IMR-90 (cell line): ENCODE measurements around the gene CFAP52. TPM values are rescaled to one million over a fixed set of nuclear protein-coding genes. Genes with fewer than 3 reads are reported as not detected.

Experiments used
- ATAC-seq: fragments of 200-7000 bp; cut with Tn5 transposase; 2 replicates; pipeline ENCODE4 v1.9.1; 2020; ENCODE audit warnings: low read depth, mild to moderate bottlenecking, moderate library complexity
- BruUV-seq: library from RNA; stranded (reverse); fragments of 400-500 nt; replicated peaks from 2 replicates; lab custom pipeline; 2021; lab: Mats Ljungman, UMichigan
- CTCF ChIA-PET: fragments of 300-600 bp; formaldehyde crosslinking; extraction: SDS; loops from one replicate; lab custom pipeline; 2021; ENCODE audit warnings: antibody characterized with exemption; lab: Yijun Ruan, JAX
- POLR2A ChIA-PET: fragments of 300-600 bp; sonication (Branson Sonifier 250); formaldehyde crosslinking; loops from one replicate; lab custom pipeline; 2022; ENCODE audit warnings: antibody characterized with exemption; ENCODE audit not compliant: unreplicated experiment; lab: Charles Lee
- DNase-seq: peaks from one replicate; pipeline ENCODE4 v3.0.0; 2013
- H2AFZ ChIP-seq: replicated peaks from 2 replicates; pipeline ENCODE3; 2013; ENCODE audit warnings: low read length, mild to moderate bottlenecking; ENCODE audit not compliant: poor library complexity
- H2AK5ac ChIP-seq: 2 replicates; pipeline ENCODE4 v1.6.1; 2013; ENCODE audit warnings: low read depth, low read length, inconsistent platforms
- H2AK9ac ChIP-seq: replicated peaks from 2 replicates; pipeline ENCODE3; 2013; ENCODE audit warnings: mild to moderate bottlenecking, low read depth, low read length, moderate library complexity; ENCODE audit not compliant: poor library complexity
- H2BK120ac ChIP-seq: 2 replicates; pipeline ENCODE4 v1.6.1; 2013; ENCODE audit warnings: low read depth, low read length, inconsistent platforms
- H2BK15ac ChIP-seq: 3 replicates; pipeline ENCODE4 v1.6.1; 2013; ENCODE audit warnings: low read depth, low read length, inconsistent platforms
- H2BK20ac ChIP-seq: 2 replicates; pipeline ENCODE4 v1.6.1; 2013; ENCODE audit warnings: low read depth, mild to moderate bottlenecking, inconsistent platforms, low read length, moderate library complexity
- H2BK5ac ChIP-seq: 2 replicates; pipeline ENCODE4 v1.6.1; 2013; ENCODE audit warnings: mild to moderate bottlenecking, low read depth, low read length, inconsistent platforms; ENCODE audit not compliant: poor library complexity, severe bottlenecking
- H3K14ac ChIP-seq: replicated peaks from 2 replicates; pipeline ENCODE4 v1.6.1; 2013; ENCODE audit warnings: low read depth, low read length, inconsistent platforms
- H3K18ac ChIP-seq: 2 replicates; pipeline ENCODE4 v1.6.1; 2013; ENCODE audit warnings: low read depth, low read length, control low read depth
- H3K23ac ChIP-seq: 2 replicates; pipeline ENCODE4 v1.6.1; 2013; ENCODE audit warnings: low read depth, low read length, inconsistent platforms
- H3K27ac ChIP-seq: 2 replicates; pipeline ENCODE4 v1.5.1; 2013; ENCODE audit warnings: mild to moderate bottlenecking, control low read depth, low read length; ENCODE audit not compliant: insufficient read depth
- H3K27me3 ChIP-seq: 2 replicates; pipeline ENCODE4 v1.6.1; 2013; ENCODE audit warnings: low read length; ENCODE audit not compliant: control insufficient read depth, insufficient read depth
- H3K36me3 ChIP-seq: 2 replicates; pipeline ENCODE4 v1.6.1; 2013; ENCODE audit warnings: low read length, mixed read lengths; ENCODE audit not compliant: control insufficient read depth, insufficient read depth
- H3K4ac ChIP-seq: 2 replicates; pipeline ENCODE4 v1.6.1; 2013; ENCODE audit warnings: low read depth, low read length, inconsistent platforms
- H3K4me1 ChIP-seq: 2 replicates; pipeline ENCODE4 v1.6.1; 2013; ENCODE audit warnings: low read length, mixed read lengths; ENCODE audit not compliant: control insufficient read depth, insufficient read depth
- H3K4me2 ChIP-seq: 2 replicates; pipeline ENCODE4 v1.6.1; 2013; ENCODE audit warnings: low read depth, mild to moderate bottlenecking, control low read depth, low read length, moderate library complexity
- H3K4me3 ChIP-seq: 2 replicates; pipeline ENCODE4 v1.5.1; 2013; ENCODE audit warnings: low read depth, mild to moderate bottlenecking, control low read depth, low read length, moderate library complexity; ENCODE audit not compliant: insufficient read depth
- H3K56ac ChIP-seq: 2 replicates; pipeline ENCODE4 v1.6.1; 2013; ENCODE audit warnings: low read length, inconsistent platforms; ENCODE audit not compliant: insufficient read depth; ENCODE audit errors: extremely low read depth
- H3K79me1 ChIP-seq, 2 experiments: 2 replicates each; pipeline ENCODE4 v1.6.1; 2013; ENCODE audit warnings: low read length in 2 of 2, inconsistent platforms in 1 of 2, low read depth in 1 of 2
- H3K9ac ChIP-seq: 2 replicates; pipeline ENCODE4 v1.6.1; 2013; ENCODE audit warnings: low read depth, low read length, control low read depth
- H3K9me1 ChIP-seq: 2 replicates; pipeline ENCODE4 v1.6.1; 2013; ENCODE audit warnings: low read length, inconsistent platforms; ENCODE audit not compliant: insufficient read depth
- H3K9me3 ChIP-seq: 2 replicates; pipeline ENCODE4 v1.6.1; 2013; ENCODE audit warnings: low read length; ENCODE audit not compliant: control insufficient read depth, insufficient read depth
- H4K20me1 ChIP-seq: 2 replicates; pipeline ENCODE4 v1.6.1; 2013; ENCODE audit warnings: low read length, inconsistent platforms; ENCODE audit not compliant: insufficient read depth
- H4K5ac ChIP-seq: 2 replicates; pipeline ENCODE4 v1.6.1; 2013; ENCODE audit warnings: mild to moderate bottlenecking, low read depth, low read length, control low read depth
- H4K8ac ChIP-seq, 2 experiments: 2 replicates each; pipeline ENCODE4 v1.6.1; 2013; ENCODE audit warnings: low read depth in 2 of 2, low read length in 2 of 2, control low read depth in 1 of 2, inconsistent platforms in 1 of 2
- H4K91ac ChIP-seq: 2 replicates; pipeline ENCODE4 v1.6.1; 2013; ENCODE audit warnings: low read depth, low read length, inconsistent platforms; ENCODE audit not compliant: insufficient read depth
- WGBS, 2 experiments: methylation state at CpG; one replicate each; pipeline versions ENCODE4 v1.1.5 to v1.1.7; 2013; ENCODE audit warnings: missing lambda C conversion rate in 2 of 2; ENCODE audit not compliant: insufficient read length in 1 of 2; ENCODE audit errors: extremely low coverage in 2 of 2; 5-methylcytosine and 5-hydroxymethylcytosine counted together
- dilution Hi-C: fragments of 300-500 bp; cut with HindIII; formaldehyde crosslinking; loops from one replicate; pipeline ENCODE4 v1.14.3; 2018; ENCODE audit warnings: low sequenced_read_pairs; ENCODE audit not compliant: unreplicated experiment
- in situ Hi-C: fragments of 300-500 bp; cut with MboI; formaldehyde crosslinking; loops from 3 replicates; pipeline ENCODE4 v1.14.3; 2019; ENCODE audit warnings: low sequenced_read_pairs, inconsistent platforms, mixed read lengths
- intact Hi-C: fragments of 100-400 bp; cut with micrococcal nuclease; formaldehyde crosslinking; loops from 2 replicates; pipeline ENCODE4 v1.10.0; 2022
- polyA plus RNA-seq, 3 experiments: library from polyadenylated mRNA; depleted of rRNA; stranded (reverse); fragments of >200 nt; gene quantifications; 2 replicates each; pipeline ENCODE4 v1.2.3, GENCODE V29; 2012; ENCODE audit warnings: low replicate concordance in 1 of 3
- total RNA-seq: library from RNA; depleted of rRNA; stranded (reverse); fragments of >200 nt; gene quantifications from 2 replicates; pipeline ENCODE4 v1.2.3, GENCODE V29; 2012
- TF ChIP-seq, protein P1 (sequence below): conservative IDR thresholded peaks from 2 replicates; pipeline ENCODE4 v1.5.1; 2012; ENCODE audit warnings: mild to moderate bottlenecking, low read depth, low read length, improper control_type of control experiment

CFAP52 gene
- total and polyA plus RNA-seq, 2 of the 4 experiments (the other 2 are of a cell fraction), result 0.22 TPM; not detected in 1

DNA sequence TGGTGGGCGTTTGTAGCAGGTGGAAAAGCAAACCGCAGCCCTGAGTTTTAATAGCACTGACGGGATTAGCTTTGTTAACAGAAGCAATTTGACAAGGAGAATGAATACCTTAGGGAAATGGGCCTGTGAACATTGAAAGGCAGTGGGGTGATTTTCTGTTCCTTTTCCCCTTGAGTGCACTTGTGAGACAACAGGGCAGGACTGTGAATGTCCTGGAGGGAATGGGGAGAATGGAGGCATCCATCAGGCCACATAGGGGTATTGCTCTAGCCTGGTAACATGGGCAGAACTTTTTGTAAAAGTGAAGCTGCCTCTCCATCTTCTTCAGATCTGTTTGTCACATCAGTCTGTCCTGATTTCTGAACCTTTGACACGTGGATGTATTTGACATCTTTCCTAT is 95.1 kb downstream of the CFAP52 start:
- no peak for DNase-seq
- TF ChIP-seq, protein P1, sequence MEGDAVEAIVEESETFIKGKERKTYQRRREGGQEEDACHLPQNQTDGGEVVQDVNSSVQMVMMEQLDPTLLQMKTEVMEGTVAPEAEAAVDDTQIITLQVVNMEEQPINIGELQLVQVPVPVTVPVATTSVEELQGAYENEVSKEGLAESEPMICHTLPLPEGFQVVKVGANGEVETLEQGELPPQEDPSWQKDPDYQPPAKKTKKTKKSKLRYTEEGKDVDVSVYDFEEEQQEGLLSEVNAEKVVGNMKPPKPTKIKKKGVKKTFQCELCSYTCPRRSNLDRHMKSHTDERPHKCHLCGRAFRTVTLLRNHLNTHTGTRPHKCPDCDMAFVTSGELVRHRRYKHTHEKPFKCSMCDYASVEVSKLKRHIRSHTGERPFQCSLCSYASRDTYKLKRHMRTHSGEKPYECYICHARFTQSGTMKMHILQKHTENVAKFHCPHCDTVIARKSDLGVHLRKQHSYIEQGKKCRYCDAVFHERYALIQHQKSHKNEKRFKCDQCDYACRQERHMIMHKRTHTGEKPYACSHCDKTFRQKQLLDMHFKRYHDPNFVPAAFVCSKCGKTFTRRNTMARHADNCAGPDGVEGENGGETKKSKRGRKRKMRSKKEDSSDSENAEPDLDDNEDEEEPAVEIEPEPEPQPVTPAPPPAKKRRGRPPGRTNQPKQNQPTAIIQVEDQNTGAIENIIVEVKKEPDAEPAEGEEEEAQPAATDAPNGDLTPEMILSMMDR, result no peak
- no peak overlapping the region for H3K4me2 ChIP-seq
- no TSS peak for BruUV-seq
- H4K91ac ChIP-seq, result no peak overlapping the region
- no peak overlapping the region for H4K5ac ChIP-seq
- H3K9ac ChIP-seq, result no peak overlapping the region
- no peaks in the 10 kb centered on the region for H3K36me3 ChIP-seq
- no peak overlapping the region for H3K23ac ChIP-seq
- H3K27me3 ChIP-seq, result no peaks in the 10 kb centered on the region
- H4K20me1 ChIP-seq, result no peaks in the 10 kb centered on the region
- H3K79me1 ChIP-seq, result no peaks in the 10 kb centered on the region
- CTCF ChIA-PET, result no interaction called here
- no peak overlapping the region for H3K4ac ChIP-seq
- H2AK5ac ChIP-seq, result no peak overlapping the region
- dilution Hi-C loops (no loop called here), intact Hi-C loops (no loop called here), in situ Hi-C loops (no loop called here)
- no peaks in the 10 kb centered on the region for H3K4me1 ChIP-seq
- H3K18ac ChIP-seq, result no peak overlapping the region
- no peak overlapping the region for H3K14ac ChIP-seq
- H3K27ac ChIP-seq, result no peak overlapping the region
- no peak overlapping the region for H2BK15ac ChIP-seq
- H3K56ac ChIP-seq, result no peak overlapping the region
- no peak for ATAC-seq
- no peak overlapping the region for H2AFZ ChIP-seq
- H4K8ac ChIP-seq, result no peak overlapping the region
- H3K4me3 ChIP-seq, result no peak overlapping the region
- H3K9me3 ChIP-seq, result peaks cover 12% of the 10 kb centered on the region
- no peaks in the 10 kb centered on the region for H3K9me1 ChIP-seq
- 38% methylated on average over 3 of the region's 4 CpGs; no CpG with 5 or more reads in 1 of the 2 experiments for WGBS, 2 experiments
- POLR2A ChIA-PET, result no interaction called here
- no peak overlapping the region for H2BK120ac ChIP-seq
- H2AK9ac ChIP-seq, result no peak overlapping the region
- H2BK20ac ChIP-seq, result no peak overlapping the region
- H2BK5ac ChIP-seq, result no peak overlapping the region
